Globus pallidus (tissue), 1 donor: ENCODE measurements around the gene LMCD1.

Source experiments
- DNase-seq: peaks from one replicate; pipeline ENCODE4 v3.0.0-alpha.2; 2015; ENCODE audit warnings: low spot score

LMCD1 gene

GRCh38 chr3:8536096-8537056, 34.8 kb downstream of the LMCD1 start:
- DNase-seq: no peak

GRCh38 chr3:8537440-8537839, 35.8 kb downstream of the LMCD1 start:
- no peak for DNase-seq

GRCh38 chr3:8538223-8538622, 36.6 kb downstream of the LMCD1 start:
- no peak for DNase-seq

GRCh38 chr3:8538913-8539312, 37.3 kb downstream of the LMCD1 start:
- DNase-seq: no peak

- no peak for DNase-seq
These were observed 37.8 kb downstream of the LMCD1 start for GRCh38 chr3:8539419-8539818.

GRCh38 chr3:8540456-8540855, 38.8 kb downstream of the LMCD1 start:
- DNase-seq: no peak

GRCh38 chr3:8541486-8541885, 39.9 kb downstream of the LMCD1 start:
- no peak for DNase-seq

- DNase-seq: no peak
These were observed 40.8 kb downstream of the LMCD1 start for GRCh38 chr3:8542190-8543135.

GRCh38 chr3:8546609-8547008, 45.0 kb downstream of the LMCD1 start:
- no peak for DNase-seq

- no peak for DNase-seq
These were observed 47.1 kb downstream of the LMCD1 start for GRCh38 chr3:8548502-8549275.

GRCh38 chr3:8549354-8549753, 47.7 kb downstream of the LMCD1 start:
- no peak for DNase-seq

- DNase-seq: no peak
These were observed 49.0 kb downstream of the LMCD1 start for GRCh38 chr3:8550611-8551010.

- no peak for DNase-seq
These were observed 50.7 kb downstream of the LMCD1 start for GRCh38 chr3:8552223-8552762.

GRCh38 chr3:8553405-8553804, 51.8 kb downstream of the LMCD1 start:
- no peak for DNase-seq

- no peak for DNase-seq
These were observed 53.1 kb downstream of the LMCD1 start for GRCh38 chr3:8554696-8555095.

- no peak for DNase-seq
These were observed 53.6 kb downstream of the LMCD1 start for GRCh38 chr3:8555113-8555661.

GRCh38 chr3:8555725-8556472, 54.3 kb downstream of the LMCD1 start:
- no peak for DNase-seq

- DNase-seq: no peak
These were observed 54.8 kb downstream of the LMCD1 start for GRCh38 chr3:8556473-8556869.

- no peak for DNase-seq
These were observed 55.7 kb downstream of the LMCD1 start for GRCh38 chr3:8557298-8557697.

- no peak for DNase-seq
These were observed 57.0 kb downstream of the LMCD1 start for GRCh38 chr3:8558645-8559044.

- no peak for DNase-seq
These were observed 57.7 kb downstream of the LMCD1 start for GRCh38 chr3:8559351-8559750.
